Myocyte (in vitro differentiated cells): ENCODE results near the gene TCEA3. TPM values are rescaled to one million over a fixed set of nuclear protein-coding genes. Genes with fewer than 3 reads are reported as not detected.

Experiments
- DNase-seq: peaks from one replicate; pipeline ENCODE4 v3.0.0-alpha.2; 2012; ENCODE audit warnings: low read depth
- total RNA-seq: library from RNA; depleted of rRNA; stranded (reverse); fragments of >200 nt; gene quantifications from 2 replicates; pipeline ENCODE4 v1.2.3, GENCODE V29; 2014

The TCEA3 gene
- total RNA-seq, 1 donor from 2014 or later, result 6.8 TPM

DNA sequence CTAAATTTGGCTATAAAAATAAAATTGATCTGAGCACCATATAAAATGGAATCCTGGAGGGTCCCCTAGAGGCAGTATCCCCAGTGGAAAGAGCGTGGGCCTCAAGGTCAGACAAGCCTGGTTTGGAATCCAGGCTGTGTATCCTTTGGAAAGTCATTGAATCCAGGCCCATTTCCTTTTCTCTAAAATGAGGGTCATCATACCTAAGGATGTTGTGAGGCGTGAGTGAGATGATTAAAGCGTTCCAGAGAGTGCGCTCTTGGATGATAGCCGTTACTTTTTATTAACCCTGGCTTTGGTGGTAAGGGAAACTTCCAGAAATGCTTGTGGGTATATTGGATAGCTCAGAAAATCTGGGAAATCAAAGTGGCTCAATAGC, 54.2 kb downstream of the TCEA3 start:
- DNase-seq, result no peak

DNA sequence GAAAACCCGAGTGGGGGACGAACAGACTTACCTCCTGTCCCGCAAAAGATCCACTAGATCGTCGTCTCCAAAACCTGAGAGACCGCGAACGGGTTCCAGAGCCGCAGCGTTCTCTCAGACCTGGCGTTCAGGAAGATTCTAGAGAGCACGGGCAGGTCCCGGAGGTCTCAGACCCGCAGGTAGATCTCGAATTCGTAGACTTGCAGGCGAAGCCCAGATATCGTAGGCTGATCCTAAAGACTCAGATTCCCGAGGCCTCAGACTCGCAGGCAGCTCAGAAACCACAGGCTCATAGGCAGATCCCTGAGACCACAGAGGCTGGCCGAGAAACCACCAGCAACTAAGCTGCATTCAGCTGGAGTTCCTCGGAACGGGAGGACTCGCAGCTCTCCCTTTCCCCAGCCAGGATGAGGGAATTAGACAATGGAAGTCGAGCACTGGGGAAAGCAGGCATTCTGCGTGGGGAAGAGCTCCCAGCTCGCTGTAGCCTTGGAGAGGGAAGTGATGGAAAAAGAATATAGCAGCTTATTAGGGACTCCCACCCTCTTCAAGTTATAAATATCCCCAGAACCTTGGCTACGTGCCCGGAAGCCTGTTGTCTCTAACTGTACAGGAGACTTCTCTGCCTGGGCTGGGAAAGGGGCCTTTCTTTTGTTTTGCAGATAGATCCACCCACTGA, 55.1 kb downstream of the TCEA3 start, which contains the start of gene ZNF436:
Gene ZNF436, minus strand, starts transcription at position 502 of the 679 bp plus-strand sequence. CDS start 1,831 bp downstream, outside the sequence.
- peak; percentile 96 for DNase-seq

DNA sequence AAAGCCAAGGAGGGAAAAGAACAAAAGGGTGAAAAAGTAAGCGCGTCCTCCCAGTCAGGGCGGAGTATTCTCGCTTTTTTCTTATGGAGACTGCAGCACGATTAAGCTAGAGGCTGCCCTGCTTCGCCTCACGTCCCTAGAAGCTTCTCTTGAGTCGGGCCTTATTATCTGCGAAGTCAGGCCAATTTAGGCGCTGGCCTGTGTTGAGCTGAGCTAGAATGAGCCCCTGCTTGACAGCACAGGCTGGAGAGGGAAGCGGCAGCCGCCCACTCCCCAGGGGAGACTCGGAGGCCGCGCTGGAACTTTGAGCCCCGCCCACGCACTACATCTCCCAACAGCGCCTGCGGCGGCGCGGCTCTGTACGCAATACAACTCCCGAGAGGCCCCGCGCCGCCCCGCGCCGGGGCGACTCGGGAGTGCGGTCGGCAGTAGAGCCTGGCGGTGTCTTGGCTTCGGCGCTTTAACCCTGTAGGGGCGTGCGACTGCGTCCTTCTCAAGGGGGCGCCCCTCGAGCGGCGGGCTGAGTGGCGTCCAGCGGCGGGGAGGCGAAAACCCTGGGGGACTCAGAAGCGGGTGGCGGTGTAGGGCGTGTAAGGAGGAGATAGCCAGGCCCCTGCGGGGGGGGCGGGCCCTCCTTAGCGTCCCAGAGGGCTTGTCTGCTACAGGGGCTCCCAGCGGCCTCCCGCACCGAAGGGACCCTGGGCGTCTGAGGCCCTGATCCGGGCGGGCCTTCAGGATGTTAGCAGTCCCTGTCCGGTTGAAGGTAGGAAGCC, 55.8 kb downstream of the TCEA3 start:
- peak; percentile 94 for DNase-seq

DNA sequence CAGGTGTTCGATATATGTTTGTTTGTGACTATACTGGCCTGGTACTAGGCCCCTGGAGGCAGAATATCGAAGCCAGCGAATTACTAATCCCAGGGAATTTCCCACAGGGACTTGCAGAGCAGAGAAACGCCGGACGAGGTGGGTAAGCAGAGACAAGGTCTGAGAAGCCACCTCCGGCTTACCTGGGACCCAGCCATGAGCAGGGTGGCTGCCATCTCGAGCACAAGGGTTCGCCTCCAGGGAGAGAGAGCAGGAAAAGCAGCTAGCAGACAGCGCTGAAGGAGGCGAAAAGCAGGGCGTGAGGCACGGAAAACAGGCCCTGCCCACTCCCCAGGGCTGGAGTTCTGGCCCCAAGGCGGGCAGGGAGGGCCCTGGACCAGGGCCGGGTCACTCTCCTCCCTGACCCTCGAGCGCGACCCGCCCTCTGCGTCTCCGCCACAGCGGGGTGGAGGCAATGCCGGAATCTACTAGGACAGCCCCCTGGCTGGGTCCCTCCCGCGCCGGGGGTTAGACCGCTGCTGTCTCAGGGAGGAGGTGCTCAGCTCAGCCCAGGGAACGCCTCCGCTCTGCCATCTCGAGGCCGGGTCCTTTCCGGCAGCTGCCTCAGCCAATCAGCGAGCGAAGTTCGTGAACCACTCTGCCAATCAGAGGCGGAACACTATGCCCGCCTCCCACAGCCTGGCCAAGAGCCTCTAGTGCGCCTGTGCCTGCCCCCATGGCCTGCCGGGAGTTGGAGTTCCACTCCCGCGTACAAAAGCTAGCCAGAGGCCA, 56.6 kb downstream of the TCEA3 start:
- DNase-seq, result peak; percentile 99

DNA sequence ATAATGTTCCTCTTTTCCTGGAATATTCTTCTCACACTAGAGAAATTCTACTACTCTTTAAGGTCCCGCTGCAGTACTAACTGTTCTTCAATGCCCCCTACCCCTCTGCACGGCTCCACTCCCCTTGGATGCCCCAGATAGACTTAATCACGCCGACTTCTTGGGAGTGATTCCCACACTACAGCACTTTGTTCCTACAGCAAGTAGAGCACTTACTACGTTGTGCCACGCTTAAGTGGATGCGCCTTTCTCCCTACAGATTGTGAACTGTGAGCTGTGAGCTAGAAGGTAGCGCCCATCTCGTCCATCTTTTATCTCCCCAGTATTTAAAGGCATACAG, 57.1 kb downstream of the TCEA3 start:
- no peak for DNase-seq

DNA sequence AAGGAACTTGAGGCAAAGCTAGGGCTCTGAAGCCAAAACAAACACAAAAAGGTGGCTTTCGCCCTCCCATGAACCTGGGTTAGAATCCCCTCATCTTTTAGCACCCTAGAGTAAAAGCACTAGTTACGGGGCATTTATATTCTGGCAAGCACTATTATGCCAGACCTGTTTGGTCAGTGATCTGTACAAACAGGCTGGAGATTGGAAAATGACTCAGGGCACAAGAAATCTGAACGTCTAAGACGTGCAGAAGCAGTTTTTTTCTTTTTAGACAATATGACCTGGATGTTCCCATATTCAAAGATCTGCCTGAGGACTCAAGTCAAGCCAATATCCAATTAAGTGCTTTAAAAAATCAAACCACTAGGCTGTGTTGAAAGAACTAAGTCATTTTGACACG, 58.0 kb downstream of the TCEA3 start:
- no peak for DNase-seq

DNA sequence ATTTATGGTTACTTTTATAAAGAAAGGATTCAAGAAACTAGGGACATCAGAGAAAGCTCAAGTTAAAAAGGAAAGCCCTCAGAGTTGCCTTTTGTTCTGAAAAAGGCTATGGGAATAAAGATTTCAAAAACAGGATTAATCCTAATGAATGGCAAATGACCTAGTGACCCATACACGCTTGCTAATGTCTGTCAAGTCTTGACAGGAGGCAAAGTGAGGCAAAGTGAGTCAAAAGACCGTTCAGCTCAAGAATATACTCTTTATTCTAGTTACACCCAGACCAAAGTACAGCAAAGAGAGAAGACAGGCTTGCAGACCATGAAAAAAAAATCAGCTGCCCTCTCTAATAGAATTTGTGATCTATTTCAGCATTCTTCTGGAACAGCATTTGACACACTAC, 58.4 kb downstream of the TCEA3 start:
- DNase-seq, result no peak

DNA sequence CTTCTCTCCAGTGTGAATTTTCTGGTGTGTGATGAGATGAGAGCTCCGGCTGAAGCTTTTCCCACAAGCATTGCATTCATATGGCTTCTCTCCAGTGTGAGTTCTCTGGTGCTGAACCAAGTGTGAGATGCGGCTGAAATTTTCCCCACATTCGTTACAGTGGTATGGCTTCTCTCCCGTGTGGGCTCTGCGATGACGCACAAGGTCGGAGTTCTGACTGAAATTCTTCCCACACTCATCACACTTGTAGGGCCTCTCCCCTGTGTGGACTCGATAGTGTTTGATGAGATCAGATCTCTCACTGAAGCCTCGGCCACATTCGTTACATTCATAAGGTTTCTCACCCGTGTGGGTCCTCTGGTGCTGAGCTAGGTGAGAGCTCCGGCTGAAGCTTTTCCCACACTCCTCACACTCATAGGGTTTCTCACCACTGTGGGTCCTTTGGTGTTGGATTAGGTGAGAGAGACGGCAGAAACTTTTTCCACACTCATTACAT, 62.3 kb downstream of the TCEA3 start:
- no peak for DNase-seq

DNA sequence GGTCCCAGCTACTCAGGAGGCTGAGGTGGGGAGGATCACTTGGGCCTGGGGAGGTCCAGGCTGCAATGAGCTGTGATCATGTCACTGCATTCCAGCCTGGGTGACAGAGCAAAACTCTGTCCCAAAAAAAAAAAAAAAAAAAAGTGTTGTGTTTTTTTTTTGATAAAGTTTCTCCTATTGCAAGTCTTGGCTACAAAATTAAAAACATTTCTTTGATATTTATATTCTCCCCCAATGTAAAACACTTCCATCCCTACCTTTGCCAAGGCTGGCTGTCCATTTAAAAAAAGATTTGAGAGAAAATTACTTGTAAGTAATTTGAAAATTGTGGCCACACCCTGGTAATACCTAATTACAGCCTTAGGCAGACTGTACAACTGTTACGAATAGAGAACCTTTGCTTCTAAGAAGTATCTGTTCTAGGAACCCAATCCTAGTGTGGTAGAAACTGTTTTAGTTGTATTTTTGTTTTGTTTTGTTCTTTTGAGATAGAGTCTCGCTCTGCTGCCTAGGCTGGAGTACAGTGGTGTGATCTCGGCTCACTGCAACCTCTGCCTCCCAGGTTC, 66.2 kb downstream of the TCEA3 start:
- DNase-seq, result no peak

DNA sequence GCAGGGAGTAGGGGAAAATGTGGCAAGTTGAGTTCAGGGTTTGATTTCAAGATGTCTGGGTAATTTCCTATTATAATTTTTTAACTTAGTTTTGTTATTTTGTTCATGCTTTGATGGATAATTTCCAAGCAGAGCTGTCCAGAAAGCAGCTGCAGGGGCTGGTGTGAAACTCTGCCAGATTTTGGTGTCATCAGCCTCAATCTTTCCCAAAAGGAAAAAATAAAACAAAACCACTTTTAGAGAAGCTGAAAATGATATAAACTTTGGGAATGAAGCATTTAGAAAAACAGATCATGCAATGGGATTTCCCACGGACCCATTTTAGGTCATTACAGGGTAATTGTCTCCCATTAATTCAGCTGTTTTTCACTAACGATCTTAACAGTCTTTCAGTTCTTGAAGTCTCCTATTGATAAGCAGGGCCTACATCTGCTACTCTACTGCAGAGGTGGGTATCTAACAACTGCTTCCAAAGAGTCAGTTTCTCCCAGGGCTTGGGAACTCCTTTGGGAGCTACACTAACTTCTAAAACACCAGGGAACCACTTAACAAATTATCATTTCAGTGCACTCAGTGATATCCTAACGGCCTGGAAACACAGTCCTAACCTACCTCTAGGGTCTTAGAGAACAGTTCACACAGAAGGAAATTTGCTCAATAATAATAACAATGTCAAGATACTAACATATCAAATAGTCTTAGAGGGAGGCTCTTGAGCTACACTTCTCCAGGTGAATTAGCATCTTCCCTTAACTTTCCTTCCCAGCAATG, 67.2 kb downstream of the TCEA3 start:
- DNase-seq, result peak; percentile 69

DNA sequence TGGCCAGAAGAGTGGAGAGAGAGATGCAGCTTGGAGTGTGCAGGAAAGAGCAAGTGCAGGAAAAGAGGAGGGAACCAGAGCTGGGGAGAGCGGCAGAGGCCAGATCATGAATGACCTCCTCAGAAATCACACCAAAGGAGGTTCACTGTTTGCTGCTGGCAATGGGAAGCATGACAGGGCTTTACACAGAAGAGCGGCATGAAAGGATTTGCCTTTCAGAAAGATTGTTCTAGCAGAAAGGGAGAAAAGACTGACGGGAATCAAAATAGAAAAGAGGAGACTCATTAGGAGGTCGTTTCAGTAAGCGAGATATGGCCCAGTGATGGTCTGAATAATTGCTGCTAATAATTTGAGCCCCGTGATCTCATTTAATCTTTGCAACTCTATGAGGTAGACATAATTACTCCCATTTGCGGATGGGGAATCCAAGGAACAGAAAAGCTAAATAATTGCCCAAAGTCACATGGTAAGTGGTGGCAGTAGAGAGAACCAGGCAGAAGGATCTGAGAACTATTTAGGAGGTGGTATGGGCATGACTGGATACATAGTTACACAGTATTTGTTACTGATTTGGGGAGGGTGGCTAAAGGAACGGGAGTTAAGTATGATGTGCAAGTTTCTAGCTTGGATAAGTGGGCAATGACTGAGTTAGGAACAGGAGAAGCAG, 67.9 kb downstream of the TCEA3 start:
- DNase-seq, result no peak

DNA sequence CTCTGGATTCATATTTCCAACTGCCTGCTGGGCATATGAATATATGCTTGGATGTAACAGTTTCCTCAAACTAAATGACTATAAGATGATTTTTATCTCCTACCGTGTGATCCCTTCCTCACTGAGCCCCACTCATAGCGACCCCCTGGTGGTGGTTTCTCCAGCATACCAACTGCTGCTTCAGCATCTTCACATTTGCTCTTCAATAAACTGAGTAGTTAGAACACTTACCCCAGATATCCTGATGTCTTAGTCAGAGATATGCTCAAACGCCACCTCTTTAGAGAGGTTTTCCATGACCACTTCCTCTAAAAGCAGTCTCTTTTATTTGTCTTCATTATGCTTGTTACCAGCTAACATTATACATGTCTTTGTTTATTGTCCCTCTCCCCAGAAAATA, 70.3 kb downstream of the TCEA3 start:
- DNase-seq, result no peak

DNA sequence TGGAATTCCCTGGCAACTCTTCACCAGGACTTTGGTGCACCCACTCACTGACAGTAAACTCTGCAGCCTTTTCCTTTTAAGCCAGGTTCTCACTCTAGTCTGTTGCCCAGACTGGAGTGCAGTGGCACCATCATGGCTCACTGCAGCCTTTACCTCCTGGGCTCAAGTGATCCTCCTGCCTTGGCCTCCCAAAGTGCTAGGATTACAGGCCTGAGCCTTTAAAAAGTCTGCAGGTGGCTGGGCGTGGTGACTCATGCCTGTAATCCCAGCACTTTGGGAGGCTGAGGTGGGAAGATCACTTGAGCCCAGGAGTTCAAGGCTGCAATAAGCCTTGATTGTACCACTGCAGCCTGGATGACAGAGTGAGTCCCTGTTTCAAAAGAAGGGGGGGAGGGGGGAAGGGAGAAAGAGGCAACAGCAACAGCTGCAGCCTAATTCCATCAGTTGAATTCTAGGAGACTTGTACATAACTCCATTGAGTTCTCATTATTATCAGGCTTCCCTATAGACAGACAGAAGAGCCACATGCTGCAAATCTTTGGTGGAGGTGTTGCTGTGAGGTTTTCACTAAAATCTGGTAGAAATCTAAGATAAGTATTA, 72.4 kb downstream of the TCEA3 start:
- DNase-seq, result peak; percentile 52

DNA sequence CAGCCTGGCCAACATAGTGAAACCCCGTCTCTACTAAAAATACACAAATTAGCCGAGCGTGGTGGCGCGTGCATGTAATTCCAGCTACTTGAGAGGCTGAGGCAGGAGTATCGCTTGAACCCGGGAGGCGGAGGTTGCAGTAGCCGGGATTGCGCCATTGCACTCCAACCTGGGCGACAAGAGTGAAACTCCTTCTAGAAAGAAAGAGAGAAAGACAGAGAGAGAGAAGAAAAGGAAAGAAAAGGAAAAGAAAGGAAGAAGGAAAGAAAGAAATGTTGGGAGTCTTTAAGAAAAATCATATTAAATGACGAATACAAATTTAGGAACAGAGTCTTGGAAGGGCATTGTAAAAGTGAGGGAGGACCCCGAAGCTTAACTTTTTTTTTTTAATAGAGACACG, 78.6 kb downstream of the TCEA3 start:
- no peak for DNase-seq

DNA sequence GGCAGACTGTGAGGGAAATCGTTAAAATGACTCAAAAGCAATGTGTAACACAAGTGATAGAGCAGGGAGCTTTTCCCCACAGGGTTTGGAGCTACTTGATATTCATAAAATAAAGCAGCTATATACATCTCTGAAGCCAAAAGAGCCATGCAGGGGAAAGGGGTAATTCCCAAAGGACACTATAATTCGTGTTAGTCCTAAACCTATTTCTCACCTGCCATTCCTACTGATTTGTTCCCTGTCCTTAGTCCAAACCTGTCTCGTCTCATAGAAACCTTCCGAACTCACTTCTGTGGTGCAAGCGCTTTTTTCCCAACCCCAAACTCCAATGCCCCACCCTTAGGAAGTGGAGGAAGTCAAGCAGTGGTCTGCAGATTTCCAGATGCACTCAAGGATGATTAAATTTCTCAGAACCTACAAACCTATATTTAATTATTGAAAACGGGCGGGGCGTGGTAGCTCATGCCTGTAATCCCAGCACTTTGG, 79.5 kb downstream of the TCEA3 start:
- no peak for DNase-seq

DNA sequence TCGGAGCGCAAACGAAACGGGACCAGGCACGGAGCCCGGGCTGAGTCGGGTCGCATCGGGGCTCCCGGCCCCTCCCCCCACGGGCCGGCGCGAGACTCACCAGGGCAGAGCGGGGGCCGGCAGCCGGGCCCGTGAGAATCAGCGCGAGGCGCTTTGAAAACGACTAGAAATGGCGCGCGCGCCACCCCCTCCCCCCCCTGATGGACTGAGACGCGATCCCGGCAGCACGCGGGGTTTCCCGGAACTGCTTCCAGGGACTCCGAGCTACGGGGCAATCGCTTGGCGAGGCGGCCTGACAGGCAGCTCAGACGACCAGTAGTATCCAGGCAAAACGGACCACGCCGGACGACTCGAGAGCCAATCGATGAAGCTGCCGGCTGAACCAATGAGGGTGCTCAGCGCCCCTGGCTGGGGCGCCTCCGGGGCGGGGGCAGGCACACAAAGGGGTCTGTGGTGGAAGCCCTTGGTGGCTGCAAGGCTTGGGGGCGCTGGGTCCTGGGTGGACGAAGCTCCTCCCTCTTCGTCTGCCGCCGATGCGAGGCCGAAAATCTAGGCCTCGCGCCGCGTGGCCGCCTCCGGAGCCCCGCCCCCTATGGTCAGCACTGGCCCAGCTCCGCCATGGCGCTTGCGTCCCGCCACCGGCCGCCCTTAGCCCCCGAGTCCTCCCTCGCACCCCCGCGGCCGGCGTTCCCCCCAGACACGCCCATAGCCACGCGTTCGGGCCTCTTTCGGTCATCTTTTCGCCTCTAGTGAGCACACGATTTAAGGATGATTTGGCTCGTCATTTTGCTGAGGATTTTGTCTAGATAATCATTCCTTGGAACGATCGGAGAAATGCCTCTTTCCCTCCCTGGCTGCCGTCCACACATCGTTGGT, 80.2 kb downstream of the TCEA3 start, which contains the start of gene HNRNPR:
Gene HNRNPR, minus strand, starts transcription at position 174 of the 876 bp plus-strand sequence. CDS start 3,276 bp downstream, outside the sequence.
- peak; percentile 100 for DNase-seq

DNA sequence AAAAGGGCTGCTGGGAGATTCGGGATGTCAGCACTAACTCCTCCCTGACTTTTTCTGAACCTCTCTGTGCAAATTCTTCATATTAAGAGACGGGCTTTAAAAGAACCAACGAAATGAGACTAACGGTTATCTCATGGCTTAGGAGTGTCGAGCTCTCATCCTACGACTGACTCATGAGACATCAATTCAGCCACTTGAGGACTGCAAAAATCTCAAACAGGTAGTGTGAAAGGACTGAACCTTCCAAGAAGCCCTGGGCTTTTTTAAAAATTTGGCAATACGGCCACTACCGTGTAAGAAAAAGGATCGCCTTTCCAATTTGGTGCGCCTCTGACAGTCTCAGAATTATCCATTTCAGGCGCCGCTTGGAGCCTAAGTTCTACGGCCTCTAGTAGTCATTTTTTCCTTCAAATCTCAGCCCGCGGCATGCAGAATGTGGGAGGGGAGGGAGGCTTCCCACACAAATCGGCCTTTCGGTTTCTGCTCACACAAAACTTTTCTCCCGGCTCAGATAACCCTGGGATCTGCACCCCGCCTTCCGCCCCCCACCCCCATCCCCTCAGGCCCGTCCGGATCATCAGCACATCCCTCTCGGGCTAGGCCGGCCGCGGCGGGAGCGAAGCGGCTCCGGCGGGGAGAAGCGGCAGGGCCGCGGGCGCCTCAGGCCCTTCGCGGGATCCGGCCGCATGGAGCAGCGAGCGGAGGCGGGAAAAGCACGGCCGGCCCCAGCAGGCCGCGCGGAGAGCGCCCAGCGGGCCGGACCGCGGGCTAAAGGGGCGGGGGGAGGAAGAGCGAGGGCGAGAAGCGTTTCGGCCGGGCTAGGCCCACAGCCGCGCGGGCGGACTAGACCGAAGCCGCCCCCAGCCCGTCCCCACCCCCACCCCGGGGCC, 81.1 kb downstream of the TCEA3 start:
- peak; percentile 64 for DNase-seq
